H9 (cell line): ENCODE data around the gene RERE. TPM values are rescaled to one million over a fixed set of nuclear protein-coding genes. Genes with fewer than 3 reads are reported as not detected.

ENCODE experiments used
- DNase-seq: peaks from one replicate; pipeline ENCODE4 v3.0.0-alpha.2; 2017
- H2AFZ ChIP-seq: one replicate; pipeline ENCODE4 v1.6.1; 2013; ENCODE audit warnings: mild to moderate bottlenecking, low read length, control low read depth, moderate library complexity
- H2AK5ac ChIP-seq: 2 replicates; pipeline ENCODE4 v1.6.1; 2013; ENCODE audit warnings: low read length, control low read depth, mixed read lengths; ENCODE audit not compliant: insufficient read length
- H2BK120ac ChIP-seq: one replicate; pipeline ENCODE4 v1.6.1; 2013; ENCODE audit warnings: low read depth, mild to moderate bottlenecking, low read length, control low read depth, inconsistent platforms; ENCODE audit not compliant: poor library complexity, severe bottlenecking
- H2BK12ac ChIP-seq: 2 replicates; pipeline ENCODE4 v1.6.1; 2013; ENCODE audit warnings: low read length, control low read depth, mixed read lengths, low read depth; ENCODE audit not compliant: insufficient read length
- H2BK15ac ChIP-seq: 2 replicates; pipeline ENCODE4 v1.6.1; 2013; ENCODE audit warnings: low read depth, low read length, control low read depth
- H2BK20ac ChIP-seq: one replicate; pipeline ENCODE4 v1.6.1; 2013; ENCODE audit warnings: low read depth, mild to moderate bottlenecking, low read length, control low read depth, inconsistent platforms; ENCODE audit not compliant: poor library complexity, severe bottlenecking
- H2BK5ac ChIP-seq: 2 replicates; pipeline ENCODE4 v1.6.1; 2013; ENCODE audit warnings: low read length, control low read depth, mixed read lengths; ENCODE audit not compliant: insufficient read length
- H3K14ac ChIP-seq: 2 replicates; pipeline ENCODE4 v1.6.1; 2013; ENCODE audit warnings: low read length, control low read depth; ENCODE audit not compliant: insufficient read depth
- H3K18ac ChIP-seq: 2 replicates; pipeline ENCODE4 v1.6.1; 2013; ENCODE audit warnings: low read depth, mild to moderate bottlenecking, mixed read lengths, low read length, control low read depth; ENCODE audit not compliant: insufficient read length
- H3K23ac ChIP-seq: 2 replicates; pipeline ENCODE4 v1.6.1; 2013; ENCODE audit warnings: low read length, control low read depth, mixed read lengths, low read depth; ENCODE audit not compliant: insufficient read length
- H3K23me2 ChIP-seq: 2 replicates; pipeline ENCODE4 v1.6.1; 2013; ENCODE audit warnings: low read depth, mild to moderate bottlenecking, mixed read lengths, low read length, control low read depth; ENCODE audit not compliant: insufficient read length, poor library complexity, severe bottlenecking
- H3K27ac ChIP-seq: 2 replicates; pipeline ENCODE4 v1.5.1; 2013; ENCODE audit warnings: low read length, control low read depth, mixed read lengths, low read depth; ENCODE audit not compliant: insufficient read length
- H3K27me3 ChIP-seq: 2 replicates; pipeline ENCODE4 v1.6.1; 2013; ENCODE audit warnings: low read length, control low read depth, inconsistent platforms; ENCODE audit not compliant: insufficient read depth
- H3K4ac ChIP-seq: 2 replicates; pipeline ENCODE4 v1.6.1; 2013; ENCODE audit warnings: low read depth, mild to moderate bottlenecking, control low read depth, inconsistent platforms, low read length, moderate library complexity
- H3K4me1 ChIP-seq: 2 replicates; pipeline ENCODE4 v1.6.1; 2013; ENCODE audit warnings: low read length, control low read depth, inconsistent platforms; ENCODE audit not compliant: insufficient read depth
- H3K4me2 ChIP-seq: 2 replicates; pipeline ENCODE4 v1.6.1; 2013; ENCODE audit warnings: low read length, control low read depth, mixed read lengths; ENCODE audit not compliant: insufficient read length, insufficient read depth
- H3K56ac ChIP-seq: 2 replicates; pipeline ENCODE4 v1.6.1; 2013; ENCODE audit warnings: low read depth, mild to moderate bottlenecking, mixed read lengths, low read length, control low read depth; ENCODE audit not compliant: insufficient read length
- H3K79me1 ChIP-seq: 2 replicates; pipeline ENCODE4 v1.6.1; 2013; ENCODE audit warnings: low read depth, mild to moderate bottlenecking, moderate library complexity, low read length, control low read depth, inconsistent platforms; ENCODE audit not compliant: insufficient read depth, poor library complexity, severe bottlenecking
- H3K79me2 ChIP-seq: 2 replicates; pipeline ENCODE4 v1.6.1; 2013; ENCODE audit warnings: low read length, control low read depth, inconsistent platforms; ENCODE audit not compliant: insufficient read depth
- H3K9ac ChIP-seq: 2 replicates; pipeline ENCODE4 v1.6.1; 2013; ENCODE audit warnings: low read length, control low read depth, mixed read lengths; ENCODE audit not compliant: insufficient read length; ENCODE audit errors: extremely low read depth
- H3K9me3 ChIP-seq: one replicate; pipeline ENCODE4 v1.6.1; 2013; ENCODE audit warnings: low read depth, low read length, inconsistent platforms; ENCODE audit not compliant: control insufficient read depth
- H3T11ph ChIP-seq: one replicate; pipeline ENCODE4 v1.6.1; 2013; ENCODE audit warnings: mild to moderate bottlenecking, low read length, control low read depth, inconsistent platforms
- H4K20me1 ChIP-seq: one replicate; pipeline ENCODE4 v1.6.1; 2013; ENCODE audit not compliant: control insufficient read depth, insufficient read length, insufficient read depth
- H4K5ac ChIP-seq: 2 replicates; pipeline ENCODE4 v1.6.1; 2013; ENCODE audit warnings: low read depth, mild to moderate bottlenecking, mixed read lengths, low read length, control low read depth; ENCODE audit not compliant: insufficient read length
- H4K8ac ChIP-seq: replicated peaks from 2 replicates; pipeline ENCODE4 v1.6.1; 2013; ENCODE audit warnings: low read length, control low read depth, mixed read lengths, low read depth; ENCODE audit not compliant: insufficient read length
- H4K91ac ChIP-seq: 2 replicates; pipeline ENCODE4 v1.6.1; 2013; ENCODE audit warnings: low read depth, mild to moderate bottlenecking, moderate library complexity, mixed read lengths, low read length, control low read depth; ENCODE audit not compliant: insufficient read length
- H3K27ac Mint-ChIP-seq, 3 experiments: 2 replicates in 2 of 3; 3 replicates in 1 of 3; pipeline ENCODE4 v1.8.0; 2020 to 2021; ENCODE audit warnings: mixed read lengths in 3 of 3, mild to moderate bottlenecking in 1 of 3, moderate library complexity in 1 of 3
- H3K27me3 Mint-ChIP-seq: 2 replicates; pipeline ENCODE4 v1.8.0; 2021; ENCODE audit warnings: low read depth, mild to moderate bottlenecking, moderate library complexity, mixed read lengths
- H3K36me3 Mint-ChIP-seq, 3 experiments: 2 replicates in 2 of 3; 3 replicates in 1 of 3; pipeline ENCODE4 v1.8.0; 2020 to 2021; ENCODE audit warnings: low read depth in 3 of 3, mixed read lengths in 3 of 3; ENCODE audit not compliant: insufficient read depth in 1 of 3
- H3K4me1 Mint-ChIP-seq, 2 experiments: 2 replicates each; pipeline ENCODE4 v1.8.0; 2020; ENCODE audit warnings: mixed read lengths in 2 of 2
- H3K4me3 Mint-ChIP-seq, 2 experiments: 2 replicates in 1 of 2; 3 replicates in 1 of 2; pipeline ENCODE4 v1.8.0; 2020 to 2021; ENCODE audit warnings: mild to moderate bottlenecking in 2 of 2, mixed read lengths in 2 of 2, moderate library complexity in 1 of 2
- H3K9me3 Mint-ChIP-seq, 2 experiments: 2 replicates in 1 of 2; 3 replicates in 1 of 2; pipeline ENCODE4 v1.8.0; 2020; ENCODE audit warnings: mild to moderate bottlenecking in 2 of 2, mixed read lengths in 2 of 2, moderate library complexity in 1 of 2
- WGBS: extraction: QIAGEN DNeasy Blood & Tissue Kit; methylation state at CpG from one replicate; pipeline ENCODE4 v1.1.7; 2013; ENCODE audit warnings: missing lambda C conversion rate, low lambda C conversion rate, mixed read lengths; ENCODE audit not compliant: insufficient read length; ENCODE audit errors: extremely low coverage; 5-methylcytosine and 5-hydroxymethylcytosine counted together
- total RNA-seq: library from RNA; stranded (reverse); gene quantifications from 2 replicates; pipeline ENCODE4 v1.2.1, GENCODE V29; 2021
- TF ChIP-seq, protein P1 (sequence below): fragments of 200-600 bp; sonication (generic); conservative IDR thresholded peaks from 3 replicates; pipeline ENCODE4 v1.8.0; 2021; ENCODE audit warnings: antibody characterized with exemption, mild to moderate bottlenecking

Gene RERE
- total RNA-seq, 1 experiment from 2014 or later, result 103 TPM

DNA sequence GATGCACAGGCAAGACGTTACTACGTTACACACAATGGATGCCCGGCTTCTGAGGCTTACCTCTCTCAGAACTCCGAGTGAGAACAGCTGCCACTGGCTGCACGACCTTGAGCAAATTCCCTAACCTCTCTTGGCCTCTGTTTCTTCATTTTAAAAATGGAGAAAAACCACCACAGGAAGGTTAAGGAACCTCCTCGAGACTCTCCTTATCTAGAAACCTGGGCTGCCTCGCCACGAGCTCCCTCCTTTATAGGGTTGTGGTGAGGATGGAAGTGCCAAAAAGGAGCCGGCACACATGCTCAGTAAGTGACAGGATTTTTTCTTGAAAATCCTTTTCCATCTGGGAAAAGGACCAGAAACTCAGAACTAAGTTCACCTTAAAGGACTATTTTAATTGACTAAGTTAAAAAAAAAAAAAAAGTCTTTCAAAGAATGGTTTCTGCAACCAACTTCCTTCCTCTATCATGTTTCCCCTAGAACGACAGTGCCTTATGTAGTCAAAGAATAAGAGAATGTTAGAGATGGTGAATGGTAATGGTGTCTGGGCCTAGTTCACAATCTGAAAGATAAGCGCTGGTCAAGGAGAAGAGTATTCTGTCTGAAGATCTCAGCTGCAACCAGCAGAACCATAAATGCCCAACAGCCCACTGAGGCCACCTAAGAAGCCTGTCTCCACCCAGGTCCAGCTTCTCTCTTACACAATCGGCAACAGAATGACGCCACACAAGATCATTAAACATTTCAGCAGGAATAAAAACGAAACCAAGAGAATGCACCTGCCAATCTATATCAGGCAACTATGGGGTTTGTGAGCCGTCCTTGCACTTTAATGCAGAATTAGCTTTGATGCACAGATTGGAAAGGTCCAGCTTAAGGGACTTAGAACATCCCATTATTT, 434.6 kb downstream of the RERE start:
- Histone ChIP-seq H2AK5ac (no peak overlapping the region), H3K79me1 (peaks cover 9% of the 10 kb centered on the region), H3K4me1 (no peaks in the 10 kb centered on the region; the same call in 1 of the 2 replicates), H3K18ac (no peak overlapping the region), H3K27me3 (no peaks in the 10 kb centered on the region), H3K56ac (no peak overlapping the region), H3T11ph (no peak overlapping the region), H2BK12ac (no peak overlapping the region), H3K23me2 (no peaks in the 10 kb centered on the region), H2BK20ac (no peak overlapping the region), H3K9ac (no peak overlapping the region), H2BK120ac (no peak overlapping the region), H2BK5ac (no peak overlapping the region), H3K4ac (no peak overlapping the region), H3K14ac (no peak overlapping the region), H3K27ac (no peak overlapping the region), H2BK15ac (no peak overlapping the region), H4K8ac (no peak overlapping the region), H4K91ac (no peak overlapping the region), H4K20me1 (no peaks in the 10 kb centered on the region), H3K9me3 (no peaks in the 10 kb centered on the region), H3K79me2 (peaks cover 2% of the 10 kb centered on the region; the same call in 1 of the 2 replicates), H3K4me2 (no peak overlapping the region), H3K23ac (no peak overlapping the region), H4K5ac (no peak overlapping the region), H2AFZ (no peak overlapping the region)
- WGBS, result no CpG with 5 or more reads among the region's 15 CpGs
- peak overlapping the region in 1 of 3 experiments; percentile 19; a peak in 1 of 7 replicates for H3K27ac Mint-ChIP-seq
- peaks cover 5 to 12% (median 5%) of the 10 kb centered on the region in 3 experiments; a peak in 5 of 7 replicates for H3K36me3 Mint-ChIP-seq
- no peaks in the 10 kb centered on the region for H3K9me3 Mint-ChIP-seq
- TF ChIP-seq, protein P1, sequence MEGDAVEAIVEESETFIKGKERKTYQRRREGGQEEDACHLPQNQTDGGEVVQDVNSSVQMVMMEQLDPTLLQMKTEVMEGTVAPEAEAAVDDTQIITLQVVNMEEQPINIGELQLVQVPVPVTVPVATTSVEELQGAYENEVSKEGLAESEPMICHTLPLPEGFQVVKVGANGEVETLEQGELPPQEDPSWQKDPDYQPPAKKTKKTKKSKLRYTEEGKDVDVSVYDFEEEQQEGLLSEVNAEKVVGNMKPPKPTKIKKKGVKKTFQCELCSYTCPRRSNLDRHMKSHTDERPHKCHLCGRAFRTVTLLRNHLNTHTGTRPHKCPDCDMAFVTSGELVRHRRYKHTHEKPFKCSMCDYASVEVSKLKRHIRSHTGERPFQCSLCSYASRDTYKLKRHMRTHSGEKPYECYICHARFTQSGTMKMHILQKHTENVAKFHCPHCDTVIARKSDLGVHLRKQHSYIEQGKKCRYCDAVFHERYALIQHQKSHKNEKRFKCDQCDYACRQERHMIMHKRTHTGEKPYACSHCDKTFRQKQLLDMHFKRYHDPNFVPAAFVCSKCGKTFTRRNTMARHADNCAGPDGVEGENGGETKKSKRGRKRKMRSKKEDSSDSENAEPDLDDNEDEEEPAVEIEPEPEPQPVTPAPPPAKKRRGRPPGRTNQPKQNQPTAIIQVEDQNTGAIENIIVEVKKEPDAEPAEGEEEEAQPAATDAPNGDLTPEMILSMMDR, result no peak
- DNase-seq, result no peak
- H3K27me3 Mint-ChIP-seq, result no peaks in the 10 kb centered on the region
- no peak overlapping the region; a peak in 1 of 5 replicates for H3K4me3 Mint-ChIP-seq
- H3K4me1 Mint-ChIP-seq, result peaks cover 68 to 70% of the 10 kb centered on the region in 2 experiments
